GM12892 (cell line): Measurements from ENCODE around the gene TFF3.
A peak's percentile ranks its signal among the peaks of the same experiment; 100 is the strongest.

ENCODE experiments used
- DNase-seq: peaks from one replicate; pipeline ENCODE4 v3.0.0; 2011; ENCODE audit not compliant: insufficient read length
- FAIRE-seq: peaks from 2 replicates; lab custom pipeline; 2011; peaks lifted over from hg19 to GRCh38; lab: Jason Lieb, UNC
- POLR2A ChIP-seq: IDR thresholded peaks from 2 replicates; pipeline ENCODE4 v1.6.1; 2011; ENCODE audit warnings: low read depth, low read length, control low read depth
- POLR2AphosphoS5 ChIP-seq: IDR thresholded peaks from 2 replicates; pipeline ENCODE4 v1.6.1; 2011; ENCODE audit warnings: low read depth, low read length, control low read depth
- TAF1 ChIP-seq: IDR thresholded peaks from 2 replicates; pipeline ENCODE4 v1.6.1; 2011; ENCODE audit warnings: low read depth, mild to moderate bottlenecking, control low read depth, low read length, borderline replicate concordance

Gene TFF3

GRCh38 chr21:42317826-42318746 lies 2.9 kb upstream of the TFF3 start:
- TF ChIP-seq TAF1 (no peak), POLR2A (no peak), POLR2AphosphoS5 (no peak)
- FAIRE-seq = no peak
- no peak for DNase-seq

- FAIRE-seq (no peak), DNase-seq (no peak)
These were observed 2.1 kb upstream of the TFF3 start for GRCh38 chr21:42317341-42317741.

GRCh38 chr21:42316891-42317290 lies 1.7 kb upstream of the TFF3 start:
- DNase-seq (no peak), FAIRE-seq (no peak)
- TF ChIP-seq TAF1 = no peak
- TF ChIP-seq POLR2AphosphoS5 = no peak
- no peak for TF ChIP-seq POLR2A

More at GRCh38 chr21:42317341-42317741, 2.1 kb upstream of the TFF3 start:
- TF ChIP-seq POLR2AphosphoS5 = no peak
- no peak for TF ChIP-seq TAF1

GRCh38 chr21:42314616-42315295 lies 453 bp downstream of the TFF3 start:
- DNase-seq (no peak), FAIRE-seq (no peak)
- TF ChIP-seq TAF1 (no peak), POLR2A (no peak), POLR2AphosphoS5 (no peak)

GRCh38 chr21:42313501-42313969 lies 1.7 kb downstream of the TFF3 start:
- FAIRE-seq (no peak), DNase-seq (no peak)
- TF ChIP-seq TAF1 (no peak), POLR2A (no peak), POLR2AphosphoS5 (no peak)

GRCh38 chr21:42312626-42313104 lies 2.5 kb downstream of the TFF3 start:
- DNase-seq = no peak
- no peak for TF ChIP-seq POLR2A
- TF ChIP-seq POLR2AphosphoS5 = no peak
- no peak for TF ChIP-seq TAF1
- no peak for FAIRE-seq

GRCh38 chr21:42311816-42312625 lies 3.2 kb downstream of the TFF3 start:
- FAIRE-seq (no peak), DNase-seq (no peak)
- TF ChIP-seq POLR2A (no peak), TAF1 (no peak), POLR2AphosphoS5 (no peak)

GRCh38 chr21:42311160-42311559 lies 4.0 kb downstream of the TFF3 start:
- FAIRE-seq (no peak), DNase-seq (no peak)
- TF ChIP-seq POLR2A = no peak
- no peak for TF ChIP-seq TAF1
- no peak for TF ChIP-seq POLR2AphosphoS5

- TF ChIP-seq POLR2A (no peak), TAF1 (no peak), POLR2AphosphoS5 (no peak)
- FAIRE-seq (no peak), DNase-seq (no peak)
These were observed 4.7 kb downstream of the TFF3 start for GRCh38 chr21:42310411-42311001.

- TF ChIP-seq POLR2A (no peak), TAF1 (no peak), POLR2AphosphoS5 (no peak)
- FAIRE-seq (no peak), DNase-seq (peak; percentile 62)
These were observed 5.4 kb downstream of the TFF3 start for GRCh38 chr21:42309753-42310213.
